Lung (tissue), 12 donors: ENCODE measurements around the gene LGALS12. TPM values are rescaled to one million over a fixed set of nuclear protein-coding genes. Genes with fewer than 3 reads are reported as not detected.

ENCODE experiments used
- ATAC-seq: fragments of 200-7000 bp; cut with Tn5 transposase; one replicate; pipeline ENCODE4 v1.9.1; 2020; ENCODE audit warnings: moderate number of reproducible peaks; ENCODE audit not compliant: insufficient read depth, low FRiP score
- DNase-seq, 3 donors: peaks; one replicate each; pipeline ENCODE4 v3.0.0-alpha.2; 2013 to 2017
- H3K27ac ChIP-seq, 2 donors: one replicate each; pipeline ENCODE4 v1.5.1; 2013; ENCODE audit warnings: mild to moderate bottlenecking in 2 of 2, moderate library complexity in 2 of 2, control low read depth in 1 of 2, inconsistent platforms in 1 of 2, low read depth in 1 of 2, low read length in 1 of 2
- H3K27me3 ChIP-seq, 3 donors: one replicate each; pipeline ENCODE4 v1.5.1; 2013; ENCODE audit warnings: low read length in 2 of 3; ENCODE audit not compliant: control insufficient read depth in 3 of 3, insufficient read depth in 3 of 3
- H3K36me3 ChIP-seq, 4 donors: one replicate each; pipeline ENCODE4 v1.5.1; 2013; ENCODE audit warnings: low read length in 4 of 4, mild to moderate bottlenecking in 1 of 4, moderate library complexity in 1 of 4; ENCODE audit not compliant: control insufficient read depth in 4 of 4, insufficient read depth in 4 of 4
- H3K4me1 ChIP-seq, 5 donors: one replicate each; pipeline ENCODE4 v1.5.1; 2013; ENCODE audit warnings: low read length in 5 of 5, mild to moderate bottlenecking in 2 of 5, moderate library complexity in 1 of 5; ENCODE audit not compliant: control insufficient read depth in 5 of 5, insufficient read depth in 5 of 5
- H3K4me3 ChIP-seq: one replicate; pipeline ENCODE4 v1.5.1; 2013; ENCODE audit warnings: mild to moderate bottlenecking, control low read depth, moderate library complexity
- H3K9ac ChIP-seq, 2 donors: one replicate each; pipeline ENCODE4 v1.5.1; 2013; ENCODE audit warnings: low read length in 2 of 2, control low read depth in 1 of 2; ENCODE audit not compliant: insufficient read depth in 1 of 2
- H3K9me3 ChIP-seq, 4 donors: one replicate each; pipeline ENCODE4 v1.5.1; 2013; ENCODE audit warnings: low read length in 3 of 4, mild to moderate bottlenecking in 1 of 4, moderate library complexity in 1 of 4; ENCODE audit not compliant: control insufficient read depth in 4 of 4, insufficient read depth in 3 of 4
- CTCF ChIP-seq: IDR thresholded peaks from 2 replicates; pipeline ENCODE4 v1.5.1; 2012; ENCODE audit warnings: mild to moderate bottlenecking; ENCODE audit errors: control extremely low read depth, extremely low read depth
- WGBS, 2 donors: extraction: QIAGEN DNeasy Blood & Tissue Kit; methylation state at CpG; one replicate each; pipeline ENCODE4 v1.1.7; 2013; 5-methylcytosine and 5-hydroxymethylcytosine counted together
- polyA plus RNA-seq, 2 donors: library from polyadenylated mRNA; stranded (reverse); fragments of 200-250 nt; gene quantifications; one replicate each; pipeline ENCODE4 v1.2.1, GENCODE V29; 2013
- total RNA-seq, 2 donors: library from RNA; depleted of rRNA in 1 of 2; stranded (reverse); fragments of >200 nt in 1 of 2; gene quantifications; one replicate each; pipeline ENCODE4 v1.2.1, GENCODE V29; 2014 to 2021
- donor health status: control.
- donor health status: control.
- donor health status: Bipolar disorder and iron deficiency.
- donor health status: healthy.
- donor health status: DM: yes; HTN: yes; CAD: no.

LGALS12 gene
- total and polyA plus RNA-seq, 4 donors: 0.43 to 1.3 (median 0.87) TPM

- H3K9ac ChIP-seq: no peak overlapping the region
- no peak overlapping the region for H3K4me3 ChIP-seq
- ATAC-seq (no peak), DNase-seq (no peak)
- no peak for TF ChIP-seq CTCF
- H3K9me3 ChIP-seq: peaks cover 0 to 2% (median 0%) of the 10 kb centered on the region in 4 donors
- 90 to 93% methylated on average over 5 of the region's 5 CpGs for WGBS, 2 donors
- no peaks in the 10 kb centered on the region for H3K27me3 ChIP-seq
- H3K27ac ChIP-seq: no peak overlapping the region
- H3K36me3 ChIP-seq: peaks cover 0 to 3% (median 0%) of the 10 kb centered on the region in 4 donors
- peaks cover 6 to 26% (median 8%) of the 10 kb centered on the region in 5 donors for H3K4me1 ChIP-seq
These were observed 29.1 kb downstream of the LGALS12 start for GRCh38 chr11:63534895-63535461.

GRCh38 chr11:63535734-63536133 is 29.9 kb downstream of the LGALS12 start:
- H3K27ac ChIP-seq: peak overlapping the region in 1 of 2 donors; percentile 32

GRCh38 chr11:63536669-63537292 is 30.9 kb downstream of the LGALS12 start, which contains the start of gene PLAAT4:
Gene PLAAT4 (plus strand): TSS chr11:63536808. CDS start chr11:63536869, 61 bp downstream.
- peak; percentile 31 for ATAC-seq
- TF ChIP-seq CTCF: no peak
- peak; percentile 29 to 81 (median 59) for DNase-seq
- 11 to 25% methylated on average over 10 of the region's 10 CpGs for WGBS, 2 donors
- Histone ChIP-seq H3K27ac (peak within 1 kb of the TSS; percentile 45 to 81), H3K9ac (peak within 1 kb of the TSS; percentile 16 to 66), H3K4me3 (peak within 1 kb of the TSS; percentile 12), H3K36me3 (peaks cover 0 to 3% (median 0%) of the 10 kb centered on the region in 4 donors), H3K4me1 (peaks cover 0 to 24% (median 8%) of the 10 kb centered on the region in 5 donors), H3K9me3 (peaks cover 0 to 2% (median 0%) of the 10 kb centered on the region in 4 donors), H3K27me3 (no peaks in the 10 kb centered on the region)

More at GRCh38 chr11:63535734-63536133, 29.9 kb downstream of the LGALS12 start:
- no peak overlapping the region for H3K9ac ChIP-seq
- no peaks in the 10 kb centered on the region for H3K27me3 ChIP-seq
- no peak for TF ChIP-seq CTCF
- peaks cover 6 to 26% (median 8%) of the 10 kb centered on the region in 5 donors for H3K4me1 ChIP-seq
- DNase-seq (no peak), ATAC-seq (no peak)
- peaks cover 0 to 3% (median 0%) of the 10 kb centered on the region in 4 donors for H3K36me3 ChIP-seq
- WGBS, 2 donors: 61 to 70% methylated on average over 1 of the region's 1 CpG
- peaks cover 0 to 2% (median 0%) of the 10 kb centered on the region in 4 donors for H3K9me3 ChIP-seq
- no peak overlapping the region for H3K4me3 ChIP-seq
